HG03442 (cell line): ENCODE measurements around the gene MBP.

Experiments
- ATAC-seq: cut with Tn5 transposase; IDR thresholded peaks from one replicate; pipeline ENCODE4 v1.9.1; 2021; ENCODE audit warnings: mild to moderate bottlenecking, moderate library complexity; ENCODE audit not compliant: unreplicated experiment

MBP gene

DNA sequence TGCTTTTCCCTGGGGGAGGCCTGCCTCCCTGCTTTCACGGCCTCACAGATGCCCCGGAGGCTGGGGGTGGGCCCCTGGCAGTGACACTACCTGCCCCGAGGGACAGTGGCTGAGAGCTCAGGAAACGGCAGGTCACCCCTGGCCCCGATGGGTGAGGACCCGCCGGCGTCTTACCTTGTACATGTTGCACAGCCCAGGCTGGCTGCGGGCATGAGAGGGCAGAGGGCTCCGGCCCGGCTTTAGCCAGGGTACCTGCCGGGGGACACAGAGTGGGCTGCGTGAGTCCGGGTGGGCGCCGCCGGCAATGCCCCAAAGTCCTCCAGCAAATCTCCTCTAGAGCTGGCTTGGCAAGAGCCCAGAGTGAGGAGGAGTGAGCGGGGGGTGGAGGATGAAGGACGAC lies 122.9 kb downstream of the MBP start:
- ATAC-seq, result no peak

DNA sequence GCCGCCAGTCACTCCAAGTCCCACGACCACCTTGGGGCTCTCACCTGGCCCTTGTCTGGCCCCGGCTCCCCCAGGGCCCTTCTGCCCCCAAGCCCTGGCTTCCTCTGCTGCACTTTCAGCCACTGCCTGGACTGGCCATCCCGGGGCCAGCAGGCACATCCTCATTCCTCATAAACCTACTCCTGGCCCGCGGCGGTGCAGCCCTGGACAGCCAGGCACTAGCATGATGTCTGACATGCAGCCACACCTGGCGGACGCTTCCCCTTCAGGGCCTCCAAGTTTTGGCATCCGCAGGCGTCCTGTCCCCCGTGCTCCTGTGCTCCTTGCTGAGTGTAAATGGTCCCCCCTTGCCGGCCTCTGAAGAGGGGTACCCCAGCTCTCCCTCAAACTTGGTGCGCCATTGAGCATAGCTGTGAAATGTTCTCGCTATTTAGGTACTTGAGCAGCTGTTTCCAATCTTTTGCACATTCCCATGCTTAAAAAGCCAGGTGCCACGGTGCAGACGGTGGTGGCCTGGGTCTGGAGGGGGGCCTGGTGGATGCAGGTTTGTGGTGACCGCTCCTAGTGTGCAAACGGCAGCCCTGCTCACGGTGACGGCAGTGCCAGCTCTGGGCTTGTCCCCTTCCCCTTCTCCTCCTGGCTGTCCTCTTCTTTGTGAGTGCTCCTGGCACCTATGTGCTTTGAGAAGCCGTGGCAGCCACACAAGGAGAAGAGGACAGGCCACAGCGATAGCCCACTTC lies 123.8 kb downstream of the MBP start:
- no peak for ATAC-seq

DNA sequence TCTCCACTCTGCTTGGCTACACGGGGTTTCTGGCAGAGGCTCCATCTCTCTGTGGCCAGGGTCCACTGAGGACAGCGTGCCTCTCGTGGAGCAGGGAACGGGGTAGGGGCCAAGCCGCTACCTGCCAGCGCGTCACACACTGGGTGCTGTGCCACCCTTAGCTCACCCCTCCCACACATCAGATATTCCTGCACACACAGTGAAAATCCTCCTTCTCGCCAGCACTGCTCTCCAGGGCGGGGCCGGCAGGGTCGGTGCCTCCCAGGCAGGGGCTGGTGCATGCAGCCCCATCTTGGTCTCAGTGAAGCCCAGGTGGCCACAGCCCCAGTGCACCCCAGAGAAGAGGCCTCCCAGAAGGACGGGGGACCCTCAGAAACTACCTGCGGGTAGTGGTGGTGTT lies 124.6 kb downstream of the MBP start:
- no peak for ATAC-seq

DNA sequence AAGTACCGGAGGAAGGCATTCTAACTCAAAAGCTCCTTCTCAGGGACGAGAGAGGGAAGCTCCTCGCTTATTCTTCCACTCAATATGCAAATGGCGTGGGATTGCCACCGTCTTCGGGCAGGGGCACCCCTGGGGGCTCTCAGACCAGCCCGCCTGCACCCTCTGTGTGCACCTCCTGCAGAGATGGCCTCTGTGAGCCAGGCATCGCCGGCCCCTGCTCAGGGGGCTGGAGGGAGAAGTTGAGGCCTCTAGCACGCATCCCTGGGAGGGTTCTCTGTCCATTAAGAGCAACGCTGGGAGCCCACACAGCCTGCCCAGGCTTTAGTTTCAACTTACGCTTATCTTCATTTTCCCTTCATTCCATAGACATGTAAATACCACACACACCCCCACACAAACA lies 125.3 kb downstream of the MBP start:
- ATAC-seq, result no peak

DNA sequence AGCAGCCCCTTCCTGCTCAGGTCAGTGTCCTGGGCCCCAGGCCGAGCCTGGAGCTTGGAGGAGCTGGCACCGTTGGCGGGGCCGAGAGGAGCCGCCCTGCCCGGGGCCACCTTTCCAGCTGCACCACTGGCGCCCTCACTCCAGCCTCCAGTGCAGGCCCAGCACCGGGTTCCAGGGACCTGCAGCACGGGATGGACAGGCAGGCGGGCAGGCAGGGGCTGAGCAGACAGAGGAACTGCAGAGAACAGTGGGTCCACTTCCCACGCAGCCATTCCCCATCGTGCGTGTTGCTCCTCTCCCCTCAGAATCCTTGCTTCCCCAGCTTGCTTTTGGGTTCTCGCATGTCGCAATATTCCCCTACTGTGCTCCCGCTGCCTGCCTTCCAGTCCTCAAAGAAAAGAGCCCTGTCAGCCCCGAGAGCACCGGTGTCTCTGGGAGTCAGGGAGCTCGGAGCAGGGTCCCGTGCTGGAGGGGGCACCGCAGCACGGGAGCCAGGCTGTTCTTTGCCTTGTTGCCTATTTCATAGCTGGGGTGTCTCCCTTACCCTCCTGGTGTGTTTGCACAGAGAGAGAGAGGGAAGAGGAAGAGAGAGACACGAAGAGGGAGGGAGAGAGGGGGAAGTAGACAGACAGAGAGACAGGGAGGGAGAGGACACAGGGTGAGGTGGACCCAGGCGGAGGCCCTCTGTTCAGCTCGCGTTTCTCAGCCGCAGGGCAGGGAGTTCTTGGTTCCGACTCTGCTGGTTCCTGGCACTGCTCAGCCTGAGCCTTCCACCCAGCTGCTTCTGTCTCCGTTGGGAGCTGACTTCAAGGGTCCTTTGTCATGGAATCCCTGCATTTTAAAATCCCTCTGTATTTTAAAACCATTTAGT lies 126.0 kb downstream of the MBP start:
- no peak for ATAC-seq

DNA sequence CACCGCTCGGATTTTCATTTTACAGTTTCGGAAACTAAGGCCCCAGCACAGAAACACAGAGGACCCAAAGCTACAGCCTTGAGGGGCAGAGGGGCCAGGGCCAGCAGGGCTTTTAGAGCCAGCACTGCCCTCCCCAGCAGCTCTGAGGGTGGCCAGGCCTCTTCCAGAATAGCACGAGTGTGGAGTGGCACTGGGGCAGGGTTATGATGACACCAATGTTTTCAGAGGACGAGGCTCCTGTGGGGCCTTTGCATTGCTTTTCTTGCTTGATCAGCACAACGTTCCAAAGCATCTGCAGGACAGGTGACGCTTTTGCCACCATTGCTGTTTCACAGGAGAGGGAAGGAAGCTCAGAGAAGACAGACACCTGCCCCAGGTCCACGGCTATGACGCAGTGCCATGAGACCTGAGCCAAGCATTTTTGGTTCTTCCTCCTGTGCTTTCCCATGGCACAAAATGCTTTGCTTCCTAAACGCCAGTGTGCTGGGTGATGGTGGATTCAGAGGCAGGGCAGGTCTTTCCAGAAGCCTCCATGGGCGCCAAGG lies 126.9 kb downstream of the MBP start:
- no peak for ATAC-seq

DNA sequence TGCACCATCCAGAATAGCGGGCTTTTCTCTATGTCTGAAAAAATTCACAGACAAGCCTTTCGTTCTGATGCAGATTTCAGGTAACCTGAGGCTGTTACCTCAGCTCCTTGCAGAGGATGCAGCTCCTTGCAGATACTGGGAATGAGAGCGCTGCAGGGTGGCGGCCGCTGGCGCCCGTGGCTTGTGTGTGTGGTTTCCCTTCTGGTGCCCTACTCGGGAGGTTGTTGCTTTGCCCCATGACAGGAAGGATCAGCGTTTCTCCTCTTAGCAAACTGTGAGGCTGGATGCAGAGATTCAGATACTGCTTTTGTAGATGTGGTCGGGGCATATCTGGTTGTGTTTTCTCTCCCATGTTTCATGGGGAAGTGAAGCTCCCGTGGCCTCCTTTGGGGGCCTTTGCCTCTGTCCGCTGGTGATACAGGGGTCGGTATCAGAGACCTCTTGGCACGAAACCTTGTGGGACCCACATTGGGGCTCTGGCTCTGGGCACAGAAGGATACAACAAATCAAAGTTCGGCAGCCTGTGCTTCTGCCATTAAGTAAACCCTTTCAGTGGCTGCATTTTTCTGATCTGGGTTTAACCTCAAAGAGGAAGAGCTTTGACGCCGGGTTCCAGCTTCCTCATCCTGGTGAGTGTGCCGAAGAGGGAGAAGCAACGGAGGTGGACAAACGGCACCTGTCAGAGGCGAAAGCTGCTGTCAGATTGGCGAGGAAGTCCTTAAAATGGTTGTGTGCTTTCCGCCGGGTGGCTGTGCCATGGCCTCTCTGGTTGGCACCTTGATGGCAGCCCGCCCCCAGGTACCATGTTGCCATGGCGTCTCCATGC lies 127.8 kb downstream of the MBP start:
- no peak for ATAC-seq

DNA sequence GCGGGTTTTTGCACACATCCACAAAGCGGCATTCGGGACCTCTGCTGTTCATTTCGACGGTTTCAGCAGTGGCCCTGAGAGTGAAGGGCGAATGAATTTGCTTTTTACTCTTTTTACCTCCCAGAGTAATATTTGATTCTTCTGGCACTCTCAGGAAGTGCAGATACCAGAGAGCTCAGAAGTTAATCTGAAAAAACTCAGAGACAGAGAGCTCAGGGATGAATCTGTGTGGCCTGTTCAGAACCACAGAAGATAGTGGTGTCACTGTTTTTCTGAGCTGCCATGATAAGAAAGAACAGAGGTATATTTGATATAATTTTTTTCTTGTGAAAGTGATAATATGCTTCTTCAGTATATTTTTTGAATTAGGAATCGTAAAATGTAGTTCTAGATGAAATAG lies 129.3 kb downstream of the MBP start:
- no peak for ATAC-seq

DNA sequence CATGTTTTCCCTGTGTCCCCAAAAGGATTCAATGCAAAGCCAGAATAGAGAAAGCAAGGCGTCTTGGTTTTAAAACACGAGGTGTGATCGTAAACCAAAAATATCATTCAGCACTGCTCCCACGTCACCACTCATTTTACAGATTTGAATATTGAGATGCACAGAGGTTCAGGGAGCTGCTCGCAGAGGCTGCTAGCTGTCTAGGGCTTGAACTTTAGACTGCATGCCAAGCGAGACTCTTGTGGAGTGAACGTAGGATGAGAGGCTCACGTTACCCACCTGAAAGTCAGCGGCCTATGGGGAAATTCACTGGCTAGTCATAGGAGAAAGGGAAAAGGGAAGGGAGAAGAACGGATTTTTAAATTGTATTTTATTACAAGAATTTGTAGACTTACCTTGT lies 130.1 kb downstream of the MBP start:
- no peak for ATAC-seq

DNA sequence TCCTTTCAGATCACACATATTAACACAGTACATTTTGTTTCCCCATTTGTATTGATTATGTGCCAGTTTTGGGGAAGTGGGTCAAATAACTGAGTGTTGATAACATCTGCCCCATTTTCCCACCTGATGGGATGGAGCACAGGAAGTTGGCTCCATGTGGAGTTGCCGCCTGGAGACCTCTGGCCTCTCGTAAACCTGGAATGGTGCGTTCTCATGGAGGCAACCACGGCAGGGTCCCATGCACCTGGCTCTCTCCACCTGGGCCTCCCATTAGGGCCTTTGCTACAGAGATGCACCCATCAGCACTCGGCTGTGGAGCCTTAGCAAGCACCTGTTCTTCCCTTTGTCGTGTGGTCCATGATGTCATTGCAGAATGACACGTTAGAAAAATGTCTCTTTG lies 130.6 kb downstream of the MBP start:
- ATAC-seq, result no peak

DNA sequence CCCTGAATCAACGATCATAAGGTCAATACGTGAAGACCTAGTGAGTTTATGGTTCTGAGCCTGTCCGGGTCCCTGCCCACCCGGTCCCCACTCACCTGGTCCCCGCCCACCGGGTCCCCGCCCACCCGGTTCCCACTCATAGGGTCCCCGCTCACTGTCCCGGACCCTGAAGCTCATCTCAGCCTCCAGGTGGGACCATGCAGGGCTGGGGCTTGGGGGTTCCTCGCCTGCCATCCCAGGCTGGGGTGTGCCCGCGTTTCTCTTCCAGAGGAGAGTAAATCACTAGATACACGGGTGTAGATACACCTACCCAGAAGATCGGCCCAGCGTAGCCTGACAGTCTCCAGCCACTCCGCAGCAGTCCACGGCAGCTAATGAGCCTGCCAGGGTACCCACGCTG lies 131.5 kb downstream of the MBP start:
- ATAC-seq, result no peak

DNA sequence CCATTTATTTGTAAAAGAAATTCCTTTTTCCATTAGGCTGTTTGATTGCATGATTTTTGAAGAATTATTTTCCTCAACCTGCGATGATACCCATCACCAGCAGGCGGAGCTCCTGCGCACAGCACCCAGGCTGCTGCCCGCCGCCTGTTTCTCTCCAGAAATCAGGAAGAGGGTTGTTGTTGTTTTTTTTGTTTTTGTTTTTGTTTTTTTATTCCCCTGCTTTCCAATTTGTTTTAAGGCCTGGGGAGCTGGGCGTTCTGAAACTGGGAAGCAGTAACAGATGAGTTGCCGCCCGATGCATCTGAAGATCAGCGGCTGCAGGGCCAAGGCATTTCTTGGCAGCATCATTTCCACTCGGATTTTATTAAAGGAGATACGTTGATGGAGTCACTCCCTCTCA lies 132.1 kb downstream of the MBP start:
- ATAC-seq, result peak; percentile 49

DNA sequence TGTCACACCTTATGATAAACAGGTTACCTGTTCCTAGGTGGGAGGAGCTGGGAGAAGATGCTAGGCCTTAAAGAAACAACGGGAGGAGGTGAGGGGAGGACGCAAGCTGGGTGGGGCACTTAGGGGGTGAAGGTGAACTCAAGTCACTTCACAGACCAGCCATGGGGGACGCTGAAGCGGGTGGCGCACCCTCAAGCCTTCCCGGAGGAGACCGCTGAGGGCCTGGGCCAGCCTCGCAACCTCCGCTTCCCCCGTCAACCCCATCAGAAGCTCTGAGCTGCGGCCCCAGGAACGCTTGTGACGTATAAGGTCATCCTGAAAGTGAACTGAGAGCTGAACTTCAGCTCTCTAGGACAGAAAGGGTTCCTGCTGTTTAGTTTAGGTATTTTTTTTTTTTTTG lies 133.5 kb downstream of the MBP start:
- no peak for ATAC-seq

DNA sequence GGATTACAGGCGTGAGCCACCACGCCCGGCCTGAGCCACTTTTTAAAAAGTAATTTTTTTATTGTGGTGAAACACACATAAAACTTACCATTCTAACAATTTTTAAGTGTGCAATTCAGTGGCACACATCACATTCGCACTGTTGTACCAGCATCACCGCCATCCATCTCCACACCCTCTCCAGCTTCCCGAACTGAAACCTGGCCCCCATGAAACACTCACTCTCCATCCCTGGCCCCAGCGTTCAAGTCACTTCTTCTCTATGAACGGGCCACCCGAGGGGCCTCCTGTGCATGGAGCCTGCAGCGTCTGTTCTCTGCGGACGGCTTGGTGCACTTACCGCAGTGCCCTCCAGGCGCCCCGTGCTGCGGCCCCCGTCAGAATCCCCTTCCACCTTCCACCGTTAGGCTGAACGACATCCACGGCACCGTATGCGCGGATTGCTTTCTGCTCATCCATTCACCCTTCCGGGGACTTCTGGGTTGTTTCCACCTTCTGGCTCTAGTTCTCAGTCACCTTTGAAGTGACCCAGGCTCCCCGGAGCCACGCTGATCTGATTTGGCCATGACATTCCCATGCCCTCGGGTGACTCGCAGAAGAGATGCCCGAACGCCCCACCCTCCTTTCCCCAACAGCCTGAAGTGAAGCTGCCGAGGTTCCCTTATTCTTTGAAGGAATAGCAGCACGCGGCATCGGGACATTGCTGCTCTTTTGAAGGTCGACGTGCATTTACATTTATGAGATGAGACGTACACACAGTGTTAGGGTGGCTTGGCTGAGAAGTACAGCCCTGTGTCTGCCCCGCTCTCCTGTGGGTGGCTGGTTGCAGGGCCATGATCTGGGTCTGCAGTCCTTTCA lies 134.4 kb downstream of the MBP start:
- no peak for ATAC-seq

DNA sequence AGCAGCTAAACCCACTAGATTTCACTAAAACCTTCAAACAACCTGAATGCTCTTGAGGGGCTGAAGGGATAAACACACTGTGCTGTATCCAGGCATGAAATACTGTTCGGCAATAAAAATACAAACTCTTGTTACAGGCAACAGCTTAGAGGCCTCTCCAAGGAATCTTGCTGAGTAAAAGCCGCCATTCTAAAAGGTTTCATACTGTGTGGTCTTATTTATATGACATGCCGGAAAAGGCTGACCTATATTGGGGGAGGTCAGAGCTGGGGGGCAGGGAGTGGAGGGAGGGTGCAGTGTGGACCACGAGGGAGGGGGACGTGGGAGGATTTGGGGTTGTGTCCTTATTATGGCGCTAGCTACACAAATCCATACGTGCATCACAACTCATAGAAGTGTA lies 136.2 kb downstream of the MBP start:
- ATAC-seq, result no peak

DNA sequence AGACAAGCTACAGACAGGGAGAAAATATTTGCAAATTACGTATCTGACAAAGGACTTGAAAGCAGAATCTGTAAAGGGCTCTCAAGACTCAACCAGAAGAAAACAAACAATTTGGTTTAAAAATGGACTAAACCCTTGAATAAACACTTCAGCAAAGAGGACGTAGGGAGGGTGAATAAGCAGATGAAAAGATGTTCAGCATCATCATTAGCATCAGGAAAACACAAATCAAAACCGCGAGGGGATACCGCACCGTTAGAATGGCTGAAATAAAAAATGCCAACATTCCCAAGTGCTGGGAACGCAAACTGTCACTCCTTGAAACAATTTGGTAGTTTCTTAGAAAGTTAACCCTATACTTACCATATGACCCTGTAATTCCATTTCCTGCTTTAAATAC lies 136.7 kb downstream of the MBP start:
- ATAC-seq, result no peak

DNA sequence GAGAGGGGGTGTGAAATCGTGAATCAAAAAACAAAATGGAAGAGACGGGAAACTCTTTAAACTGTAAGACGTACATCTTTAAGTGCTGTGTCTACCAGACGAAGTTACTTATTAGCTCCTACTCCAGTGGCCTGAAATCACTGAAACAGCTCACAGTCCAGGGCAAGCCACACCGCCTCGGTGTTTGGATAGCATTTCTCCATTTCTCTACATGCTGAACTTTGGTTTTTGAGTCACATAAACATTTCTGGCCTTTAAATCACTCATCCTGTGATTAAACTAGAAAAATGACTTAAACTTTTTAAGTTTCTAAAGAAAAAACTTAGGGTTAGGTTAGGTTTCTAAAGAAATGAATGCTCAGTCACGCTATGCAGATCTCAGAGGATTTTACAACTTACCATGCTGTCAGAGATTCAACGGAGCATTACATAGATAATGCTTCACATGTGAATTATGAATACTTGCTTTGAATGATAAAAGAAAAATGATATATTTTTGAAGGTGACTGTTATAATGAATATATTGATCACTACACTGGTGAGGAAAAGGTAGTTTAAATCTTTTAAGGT lies 138.4 kb downstream of the MBP start:
- ATAC-seq, result no peak

DNA sequence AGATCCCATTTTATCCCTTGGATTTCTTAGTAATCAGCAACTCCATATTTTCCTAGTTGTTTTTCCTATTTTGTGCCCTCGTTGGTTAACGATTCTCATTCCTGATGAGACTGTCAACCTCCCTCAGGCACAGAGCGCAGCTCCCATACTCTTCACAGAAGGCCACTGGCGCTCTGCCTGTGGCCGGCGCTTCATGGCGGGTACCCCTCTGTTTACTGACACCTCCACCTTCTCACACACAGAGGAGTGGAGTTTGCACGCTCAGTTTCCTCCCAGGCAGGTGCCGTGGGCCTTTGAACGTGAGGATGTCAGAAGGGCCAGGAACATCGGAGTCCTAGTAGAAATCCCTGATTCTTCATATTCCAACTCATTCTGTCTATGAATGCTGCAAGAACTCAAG lies 139.0 kb downstream of the MBP start:
- ATAC-seq, result no peak

DNA sequence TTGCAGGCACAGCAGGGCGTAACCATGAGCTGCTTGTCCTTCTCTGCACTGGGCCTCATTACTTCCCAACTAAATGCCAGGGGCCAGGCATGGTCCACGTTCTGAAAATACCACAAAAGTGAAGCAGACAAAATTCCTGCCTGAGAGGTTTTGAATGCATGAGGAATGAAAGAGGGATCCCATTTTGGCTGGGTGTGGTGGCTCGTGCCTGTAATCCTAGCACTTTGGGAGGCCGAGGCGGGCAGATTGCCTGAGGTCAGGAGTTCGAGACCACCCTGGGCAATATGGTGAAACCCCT lies 139.5 kb downstream of the MBP start:
- ATAC-seq, result no peak
